SJSA1 (cell line): Measurements from ENCODE around the gene IFT80. TPM values are rescaled to one million over a fixed set of nuclear protein-coding genes. Genes with fewer than 3 reads are reported as not detected.

Experiments used
- DNase-seq, 2 experiments: peaks; one replicate each; pipeline ENCODE4 v3.0.0-alpha.2; 2015 to 2020; ENCODE audit warnings: low spot score in 2 of 2, low read depth in 1 of 2
- H3K27ac ChIP-seq: fragments of 250-450 bp; sonication (Bioruptor Pico); 2 replicates; pipeline ENCODE4 v1.5.1; 2020; ENCODE audit warnings: mild to moderate bottlenecking, moderate library complexity
- H3K27me3 ChIP-seq: fragments of 250-450 bp; sonication (Bioruptor Pico); replicated peaks from 2 replicates; pipeline ENCODE4 v1.5.1; 2020; ENCODE audit warnings: mild to moderate bottlenecking, moderate library complexity
- H3K36me3 ChIP-seq: fragments of 250-450 bp; sonication (Bioruptor Pico); 2 replicates; pipeline ENCODE4 v1.5.1; 2020; ENCODE audit warnings: mild to moderate bottlenecking
- H3K4me1 ChIP-seq: fragments of 250-450 bp; sonication (Bioruptor Pico); replicated peaks from 2 replicates; pipeline ENCODE4 v1.6.1; 2021; ENCODE audit warnings: mild to moderate bottlenecking
- H3K4me3 ChIP-seq: fragments of 250-450 bp; sonication (Bioruptor Pico); 2 replicates; pipeline ENCODE4 v1.5.1; 2020; ENCODE audit warnings: mild to moderate bottlenecking
- H3K9me3 ChIP-seq: fragments of 250-450 bp; sonication (Bioruptor Pico); replicated peaks from 2 replicates; pipeline ENCODE4 v1.5.1; 2020; ENCODE audit warnings: mild to moderate bottlenecking
- total RNA-seq: library from RNA; depleted of rRNA; stranded (reverse); fragments of >200 nt; shearing (Covaris generic); gene quantifications from 2 replicates; pipeline ENCODE4 v1.2.3, GENCODE V29; 2014

Gene IFT80
- total RNA-seq, 1 experiment from 2014 or later, result 26.9 TPM

DNA sequence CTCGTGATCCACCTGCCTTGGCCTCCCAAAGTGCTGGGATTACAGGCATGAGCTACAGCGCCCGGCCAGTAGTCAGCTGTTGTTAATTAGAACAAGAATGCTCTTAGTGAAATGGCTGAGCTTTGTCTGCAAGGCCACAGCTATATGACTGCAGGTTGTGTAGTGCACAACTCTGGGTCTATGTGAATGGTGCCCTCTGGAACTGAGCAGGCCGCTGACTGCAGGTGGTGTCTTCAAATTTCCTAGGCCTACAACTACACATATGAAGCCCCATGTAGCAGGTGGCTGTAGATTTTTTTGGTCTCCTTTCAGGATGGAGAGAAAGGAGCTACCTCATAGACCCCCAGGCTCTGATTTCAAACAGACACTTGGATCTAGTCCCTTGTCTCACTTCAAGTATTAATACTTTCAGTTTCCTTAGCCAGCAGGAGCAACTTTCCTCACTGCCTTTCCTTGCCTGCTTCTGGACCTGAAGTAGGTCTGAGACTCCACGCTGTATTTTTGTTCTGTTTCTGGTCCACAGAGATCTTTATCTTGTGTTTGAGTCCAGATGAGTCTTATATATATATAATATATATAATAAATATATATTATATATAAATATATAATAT lies 86.9 kb downstream of the IFT80 start:
- DNase-seq, result no peak
- Histone ChIP-seq H3K36me3 (no peaks in the 10 kb centered on the region; the same call in 1 of the 2 replicates), H3K4me3 (no peak overlapping the region), H3K9me3 (no peaks in the 10 kb centered on the region), H3K27me3 (no peaks in the 10 kb centered on the region), H3K4me1 (no peaks in the 10 kb centered on the region), H3K27ac (no peak overlapping the region)

DNA sequence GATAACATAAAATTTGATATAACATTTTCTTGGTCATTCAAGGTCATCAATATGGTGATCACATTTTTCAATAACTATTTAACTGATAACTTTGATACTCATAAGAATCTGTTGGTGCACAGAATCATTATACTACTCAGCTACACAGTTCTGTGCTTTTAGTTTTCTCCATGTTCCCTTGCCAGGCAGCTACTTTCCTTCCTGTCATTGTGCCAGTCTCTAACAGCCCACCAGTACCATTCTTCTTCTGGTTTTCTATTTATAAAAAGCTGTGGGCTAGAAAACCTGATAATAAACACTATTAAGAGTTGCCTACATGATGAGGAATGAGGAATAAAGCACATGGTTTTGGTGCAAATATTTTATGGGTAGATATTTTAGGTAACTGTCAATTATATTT lies 96.2 kb downstream of the IFT80 start:
- H3K4me3 ChIP-seq, result no peak overlapping the region
- no peak overlapping the region for H3K27ac ChIP-seq
- no peaks in the 10 kb centered on the region for H3K4me1 ChIP-seq
- peaks cover 3% of the 10 kb centered on the region; the same call in 1 of the 2 replicates for H3K36me3 ChIP-seq
- no peak for DNase-seq
- H3K27me3 ChIP-seq, result no peaks in the 10 kb centered on the region
- no peaks in the 10 kb centered on the region for H3K9me3 ChIP-seq

DNA sequence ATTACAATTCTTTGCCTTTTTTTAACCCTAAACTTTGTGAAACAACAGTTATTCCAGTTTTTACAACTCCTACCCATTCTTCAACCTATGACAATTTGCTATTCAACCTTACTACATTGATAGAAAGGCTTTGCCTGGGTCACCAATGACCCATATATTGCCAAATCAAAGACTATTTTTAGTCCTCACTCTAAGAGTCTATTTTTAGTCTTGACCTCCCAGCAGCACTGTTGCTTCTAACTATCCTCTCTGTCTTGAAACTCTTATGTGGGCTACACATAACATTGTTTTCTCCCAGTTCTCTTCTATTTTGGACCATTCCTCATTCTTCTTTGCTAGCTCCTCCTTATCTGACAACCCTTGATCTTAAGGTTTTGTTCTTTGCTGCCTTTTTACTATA lies 102.4 kb downstream of the IFT80 start:
- no peak overlapping the region for H3K4me3 ChIP-seq
- no peaks in the 10 kb centered on the region for H3K9me3 ChIP-seq
- no peak overlapping the region for H3K27ac ChIP-seq
- no peaks in the 10 kb centered on the region for H3K4me1 ChIP-seq
- DNase-seq, result no peak
- H3K27me3 ChIP-seq, result no peaks in the 10 kb centered on the region
- no peaks in the 10 kb centered on the region for H3K36me3 ChIP-seq

DNA sequence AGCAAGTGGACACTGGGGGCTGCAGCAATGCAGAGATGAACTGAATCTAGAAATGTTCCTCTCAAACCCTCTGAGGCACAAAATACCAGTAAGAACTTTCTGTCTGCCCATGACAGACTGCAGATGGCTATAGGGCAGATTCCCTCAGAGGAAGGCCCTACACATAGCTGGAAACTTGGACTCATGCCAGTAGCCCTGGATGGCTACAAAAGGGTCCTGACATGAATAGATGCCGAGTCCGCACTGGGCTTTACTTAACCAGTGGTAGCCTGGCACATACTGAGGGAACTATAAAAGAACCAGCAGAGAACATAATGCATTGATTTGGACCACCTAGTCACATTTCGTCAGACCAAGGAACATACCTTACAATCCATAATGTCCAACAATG lies 107.1 kb downstream of the IFT80 start:
- H3K4me3 ChIP-seq, result no peak overlapping the region
- no peak overlapping the region for H3K27ac ChIP-seq
- no peak for DNase-seq

DNA sequence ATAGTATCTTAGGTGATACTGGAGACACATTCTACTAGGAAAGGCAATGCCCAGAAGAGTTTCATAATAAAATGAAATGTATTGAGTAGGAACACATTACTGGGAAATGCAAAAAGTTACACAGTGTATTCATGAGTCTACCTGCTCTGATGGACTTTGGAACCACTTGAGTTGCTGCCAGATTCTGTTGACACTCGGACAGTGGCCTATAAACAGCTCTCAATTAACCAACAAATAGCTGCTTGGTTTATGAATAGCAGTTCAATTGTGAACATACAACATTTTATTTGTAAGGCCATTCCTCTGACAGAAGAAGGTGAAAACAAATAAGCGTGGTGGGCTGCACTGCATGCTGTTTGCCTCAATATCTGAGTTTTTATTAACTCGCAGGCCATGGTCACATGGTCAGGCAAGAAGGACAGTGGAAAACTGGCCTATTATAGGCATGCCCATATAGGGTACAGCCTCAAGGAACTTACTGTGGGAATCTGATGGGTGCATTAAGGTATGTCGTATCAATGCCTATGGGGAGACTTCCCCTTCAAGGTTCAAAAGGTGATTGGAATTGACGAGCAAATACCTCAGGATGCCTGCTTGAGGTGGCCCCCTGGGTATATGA lies 107.6 kb downstream of the IFT80 start:
- Histone ChIP-seq H3K9me3 (no peaks in the 10 kb centered on the region), H3K27me3 (no peaks in the 10 kb centered on the region), H3K4me3 (no peak overlapping the region), H3K36me3 (no peaks in the 10 kb centered on the region), H3K4me1 (no peaks in the 10 kb centered on the region), H3K27ac (no peak overlapping the region)
- no peak for DNase-seq

More for the DNA sequence above, 107.1 kb downstream of the IFT80 start:
- H3K36me3 ChIP-seq, result no peaks in the 10 kb centered on the region
- no peaks in the 10 kb centered on the region for H3K27me3 ChIP-seq
- no peaks in the 10 kb centered on the region for H3K9me3 ChIP-seq
- no peaks in the 10 kb centered on the region for H3K4me1 ChIP-seq

DNA sequence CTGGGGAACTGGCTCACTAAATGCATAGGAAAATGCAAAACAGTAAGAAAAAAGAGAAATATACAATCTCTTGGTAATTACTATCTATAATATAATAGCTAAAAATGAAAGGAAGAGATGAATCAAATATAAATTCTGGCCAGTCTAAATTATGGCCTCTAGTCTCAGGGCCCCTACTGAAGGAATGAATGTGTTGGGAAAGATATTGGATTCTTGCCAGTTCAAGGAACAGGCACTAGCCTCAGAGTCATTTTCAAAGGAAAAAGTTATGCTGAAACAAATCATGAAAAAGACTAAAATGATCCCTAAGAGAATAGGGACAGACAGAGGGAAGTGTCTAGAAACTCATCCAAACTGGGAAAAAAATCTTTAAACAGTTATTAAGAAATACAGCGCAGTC lies 111.4 kb downstream of the IFT80 start:
- no peaks in the 10 kb centered on the region for H3K27me3 ChIP-seq

DNA sequence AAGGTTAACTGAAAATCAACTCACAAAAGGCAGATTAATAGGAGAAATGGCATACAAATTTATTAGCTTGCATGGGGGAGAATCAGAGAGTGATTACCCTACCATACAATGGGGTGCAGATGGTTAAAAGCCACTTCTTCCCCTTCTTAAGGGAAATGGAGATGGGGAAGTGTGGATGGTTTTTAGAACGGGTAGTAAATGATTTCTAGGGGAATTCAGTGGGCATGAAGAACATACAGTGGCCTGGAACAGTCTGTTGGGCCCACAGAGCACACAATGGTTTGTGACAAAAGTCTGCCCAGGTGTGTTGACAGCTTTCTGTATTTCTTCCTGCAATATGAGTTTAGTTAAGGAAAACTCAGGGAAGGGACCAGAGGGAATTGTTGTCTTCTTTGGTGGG lies 112.8 kb downstream of the IFT80 start:
- Histone ChIP-seq H3K4me3 (no peak overlapping the region), H3K4me1 (no peaks in the 10 kb centered on the region), H3K9me3 (no peaks in the 10 kb centered on the region), H3K27ac (no peak overlapping the region), H3K27me3 (no peaks in the 10 kb centered on the region), H3K36me3 (no peaks in the 10 kb centered on the region)
- no peak for DNase-seq

More for the DNA sequence above, 111.4 kb downstream of the IFT80 start:
- no peak for DNase-seq
- Histone ChIP-seq H3K27ac (no peak overlapping the region), H3K4me3 (no peak overlapping the region), H3K36me3 (no peaks in the 10 kb centered on the region), H3K4me1 (no peaks in the 10 kb centered on the region), H3K9me3 (no peaks in the 10 kb centered on the region)

DNA sequence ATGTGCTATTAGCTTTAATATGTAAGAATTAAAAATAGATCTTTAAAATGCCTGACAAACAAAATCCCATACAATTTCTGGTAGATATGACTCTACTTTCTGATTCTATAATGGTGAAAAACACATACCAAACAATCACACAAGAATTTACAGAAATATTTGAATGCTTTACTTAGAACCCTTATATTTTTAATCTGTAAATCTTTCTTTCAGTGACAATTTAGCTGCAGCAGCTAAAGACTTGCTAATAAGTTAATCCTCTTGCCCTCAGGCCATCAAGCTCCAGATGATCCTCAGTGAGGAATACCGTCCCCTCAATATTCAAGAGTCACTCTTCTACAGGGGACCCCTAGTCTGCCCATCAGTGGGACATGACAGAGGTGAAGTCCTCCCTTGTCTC lies 118.2 kb downstream of the IFT80 start:
- no peak overlapping the region for H3K4me3 ChIP-seq
- no peaks in the 10 kb centered on the region for H3K9me3 ChIP-seq
- no peak overlapping the region for H3K27ac ChIP-seq
- no peaks in the 10 kb centered on the region for H3K27me3 ChIP-seq
- no peaks in the 10 kb centered on the region for H3K4me1 ChIP-seq
- DNase-seq, result no peak
- no peaks in the 10 kb centered on the region; the same call in 1 of the 2 replicates for H3K36me3 ChIP-seq

DNA sequence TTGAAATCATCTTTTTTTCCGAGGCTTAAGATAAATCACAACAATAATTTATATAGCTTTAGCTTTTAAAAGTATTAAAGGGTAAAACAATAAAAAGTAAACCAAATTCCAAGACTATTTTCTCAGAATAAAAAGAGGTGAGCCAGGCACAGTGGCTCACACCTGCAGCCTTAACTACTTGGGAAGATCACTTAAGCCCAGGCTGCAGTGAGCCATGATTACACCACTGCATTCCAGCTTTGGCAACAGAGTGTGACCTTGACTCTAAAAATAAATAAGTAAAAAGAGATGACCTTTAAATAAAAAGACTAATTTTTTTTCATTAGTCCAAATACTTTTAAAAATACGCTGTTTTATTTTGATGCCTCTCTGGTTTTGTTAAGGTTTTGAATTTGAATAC lies 119.4 kb downstream of the IFT80 start:
- no peak for DNase-seq
- Histone ChIP-seq H3K9me3 (no peaks in the 10 kb centered on the region), H3K4me3 (no peak overlapping the region), H3K27ac (no peak overlapping the region), H3K27me3 (no peaks in the 10 kb centered on the region), H3K36me3 (no peaks in the 10 kb centered on the region; the same call in 1 of the 2 replicates), H3K4me1 (no peaks in the 10 kb centered on the region)

DNA sequence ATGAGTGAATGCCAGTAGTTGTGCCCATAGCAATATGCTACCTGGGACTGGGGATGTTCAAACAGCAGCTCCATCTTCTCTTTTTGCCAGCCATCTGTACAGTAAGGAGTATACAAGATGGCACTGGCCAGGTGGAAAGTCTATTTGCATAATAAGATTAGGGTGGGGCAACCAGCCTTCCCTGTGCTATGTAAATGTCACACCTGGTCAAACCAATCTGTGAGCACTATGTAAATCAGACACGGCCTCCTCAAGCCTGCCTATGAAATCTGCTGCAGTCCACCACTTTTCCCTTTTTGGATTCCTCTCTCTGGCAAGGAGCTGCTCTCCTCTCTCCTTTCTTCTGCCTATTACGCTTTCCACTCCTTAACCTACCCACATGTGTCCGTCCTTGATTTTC lies 120.8 kb downstream of the IFT80 start:
- Histone ChIP-seq H3K9me3 (no peaks in the 10 kb centered on the region), H3K4me1 (no peaks in the 10 kb centered on the region), H3K27ac (no peak overlapping the region), H3K4me3 (no peak overlapping the region), H3K27me3 (no peaks in the 10 kb centered on the region), H3K36me3 (no peaks in the 10 kb centered on the region; the same call in 1 of the 2 replicates)
- DNase-seq, result no peak

DNA sequence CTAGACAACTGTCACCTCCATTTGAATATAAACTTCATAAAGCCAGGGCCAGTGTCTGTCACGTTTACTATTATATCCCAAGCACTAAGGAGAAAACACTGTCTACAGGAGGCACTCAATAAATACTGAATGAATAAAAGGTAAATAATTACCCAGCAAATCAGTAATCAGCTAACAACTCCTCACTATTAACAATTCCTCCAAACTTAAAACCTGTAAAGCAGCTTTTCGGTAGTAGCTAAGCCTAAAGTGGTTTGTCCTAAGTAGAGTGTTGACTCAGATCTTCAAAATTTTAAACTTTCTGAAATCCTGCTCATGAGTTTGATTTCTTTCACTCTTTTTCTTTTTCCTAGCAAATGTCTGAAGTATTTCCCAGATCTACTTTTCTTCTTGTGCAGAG lies 133.9 kb downstream of the IFT80 start:
- DNase-seq, result no peak
- H3K4me3 ChIP-seq, result no peak overlapping the region
- no peaks in the 10 kb centered on the region for H3K27me3 ChIP-seq
- H3K27ac ChIP-seq, result no peak overlapping the region
- H3K4me1 ChIP-seq, result no peaks in the 10 kb centered on the region
- H3K9me3 ChIP-seq, result no peaks in the 10 kb centered on the region
- H3K36me3 ChIP-seq, result no peaks in the 10 kb centered on the region

DNA sequence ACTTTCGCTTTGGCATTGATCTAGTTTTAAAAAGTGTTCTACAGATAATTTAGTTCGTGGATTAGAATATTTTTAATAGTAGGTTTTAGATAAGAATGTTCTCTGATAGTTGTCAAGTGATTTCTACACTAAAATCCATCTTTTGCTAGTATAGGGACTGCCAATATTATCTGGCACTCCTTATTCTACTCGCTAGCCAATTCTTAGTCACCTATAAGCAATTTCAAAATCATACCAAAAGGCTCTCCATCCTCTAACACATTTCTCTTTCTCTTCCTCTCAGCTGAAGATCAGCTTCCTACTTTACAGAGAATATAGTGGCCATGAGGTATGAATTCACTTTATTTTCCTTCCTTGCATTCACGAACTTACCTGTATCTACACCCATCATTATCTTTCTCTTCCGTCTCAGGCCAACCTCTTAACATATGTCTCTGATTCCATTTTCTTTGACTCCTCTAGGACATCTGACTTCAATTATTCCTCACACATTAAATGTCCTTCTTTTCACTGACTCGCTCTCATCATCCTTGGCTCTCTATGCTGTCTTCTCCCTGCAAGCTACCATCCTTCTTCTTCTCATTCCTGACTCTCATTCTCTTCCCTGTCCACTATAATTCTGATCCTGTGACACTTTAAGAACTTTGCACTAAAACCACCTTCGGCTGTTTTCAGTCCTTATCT lies 138.3 kb downstream of the IFT80 start:
- Histone ChIP-seq H3K4me1 (no peaks in the 10 kb centered on the region), H3K9me3 (no peaks in the 10 kb centered on the region), H3K27me3 (no peaks in the 10 kb centered on the region), H3K4me3 (no peak overlapping the region), H3K27ac (no peak overlapping the region), H3K36me3 (no peaks in the 10 kb centered on the region)
- no peak for DNase-seq

DNA sequence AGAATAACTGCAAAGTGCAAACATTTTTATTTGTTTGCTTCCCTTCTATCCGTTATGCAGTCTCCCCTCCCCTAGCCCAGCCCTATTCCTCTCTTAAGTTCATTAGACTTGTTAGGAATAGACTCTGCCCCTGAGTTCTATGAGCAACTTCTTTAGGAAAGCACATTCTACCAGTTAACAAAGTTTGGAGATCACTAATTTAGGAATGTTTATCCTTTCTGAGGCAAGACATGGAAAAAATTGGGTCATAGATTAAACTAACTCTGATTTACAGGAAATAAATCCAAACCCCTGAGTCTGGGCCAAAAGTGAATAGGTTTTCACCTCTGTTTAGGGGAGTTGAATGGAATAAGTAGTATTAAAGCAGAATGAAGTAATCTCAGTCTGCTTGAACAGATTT lies 139.4 kb downstream of the IFT80 start:
- DNase-seq, result no peak
- Histone ChIP-seq H3K27ac (no peak overlapping the region), H3K4me1 (no peaks in the 10 kb centered on the region), H3K36me3 (no peaks in the 10 kb centered on the region), H3K27me3 (no peaks in the 10 kb centered on the region), H3K4me3 (no peak overlapping the region), H3K9me3 (no peaks in the 10 kb centered on the region)

DNA sequence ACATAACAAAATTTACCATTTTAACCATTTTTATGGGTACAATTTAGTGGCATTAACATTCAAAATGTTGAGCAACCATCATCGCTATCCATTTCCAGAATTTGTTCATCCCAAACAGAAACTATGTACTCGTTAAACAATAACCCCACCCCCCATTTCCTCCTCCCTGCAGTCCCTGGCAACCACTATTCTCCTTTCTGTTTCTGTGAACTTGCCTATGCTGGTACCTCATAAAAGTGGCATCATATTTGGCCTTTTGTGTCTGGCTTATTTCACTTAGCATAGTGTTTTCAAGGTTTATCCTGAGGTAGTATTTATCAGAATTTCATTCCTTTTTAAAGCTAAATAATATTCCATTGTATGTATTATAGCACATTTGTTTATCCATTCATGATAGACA lies 141.4 kb downstream of the IFT80 start:
- H3K9me3 ChIP-seq, result no peaks in the 10 kb centered on the region
- no peak for DNase-seq
- no peak overlapping the region for H3K27ac ChIP-seq
- H3K4me3 ChIP-seq, result no peak overlapping the region
- no peaks in the 10 kb centered on the region for H3K4me1 ChIP-seq
- H3K27me3 ChIP-seq, result no peaks in the 10 kb centered on the region
- H3K36me3 ChIP-seq, result no peaks in the 10 kb centered on the region
